HFFc6 (cell line): ENCODE results near the gene CAPN13. TPM values are rescaled to one million over a fixed set of nuclear protein-coding genes. Genes with fewer than 3 reads are reported as not detected.

ENCODE experiments used
- DNase-seq: peaks from one replicate; pipeline ENCODE4 v3.0.0-alpha.2; 2018
- H3K27ac Mint-ChIP-seq: 2 replicates; pipeline ENCODE4 v1.8.0; 2020; ENCODE audit warnings: mild to moderate bottlenecking, mixed read lengths
- H3K27me3 Mint-ChIP-seq: 2 replicates; pipeline ENCODE4 v1.8.0; 2021; ENCODE audit warnings: mild to moderate bottlenecking, moderate library complexity, mixed read lengths; ENCODE audit not compliant: insufficient read depth
- H3K36me3 Mint-ChIP-seq: 2 replicates; pipeline ENCODE4 v1.8.0; 2021; ENCODE audit warnings: low read depth, mixed read lengths
- H3K4me1 Mint-ChIP-seq: 2 replicates; pipeline ENCODE4 v1.8.0; 2020; ENCODE audit warnings: low read depth, mixed read lengths
- H3K4me3 Mint-ChIP-seq: 2 replicates; pipeline ENCODE4 v1.8.0; 2020; ENCODE audit warnings: mild to moderate bottlenecking, moderate library complexity, mixed read lengths
- H3K9me3 Mint-ChIP-seq: 2 replicates; pipeline ENCODE4 v1.8.0; 2020; ENCODE audit warnings: mild to moderate bottlenecking, mixed read lengths
- total RNA-seq, 6 experiments: library from RNA; stranded (reverse); fragmentation: NEBNext Ultra II Directional; extraction: Animal tissue kit (Norgen Biotek cat#: 25700); gene quantifications; 2 replicates in 1 of 6; 3 replicates in 5 of 6; pipeline ENCODE4 v1.2.3, GENCODE V29; 2021
- TF ChIP-seq, protein P1 (sequence below): fragments of 200-600 bp; sonication (generic); IDR thresholded peaks from 2 replicates; pipeline ENCODE4 v1.5.0; 2021; ENCODE audit warnings: antibody characterized with exemption, mild to moderate bottlenecking

CAPN13 gene
- total RNA-seq, 6 experiments from 2014 or later = not detected

DNA sequence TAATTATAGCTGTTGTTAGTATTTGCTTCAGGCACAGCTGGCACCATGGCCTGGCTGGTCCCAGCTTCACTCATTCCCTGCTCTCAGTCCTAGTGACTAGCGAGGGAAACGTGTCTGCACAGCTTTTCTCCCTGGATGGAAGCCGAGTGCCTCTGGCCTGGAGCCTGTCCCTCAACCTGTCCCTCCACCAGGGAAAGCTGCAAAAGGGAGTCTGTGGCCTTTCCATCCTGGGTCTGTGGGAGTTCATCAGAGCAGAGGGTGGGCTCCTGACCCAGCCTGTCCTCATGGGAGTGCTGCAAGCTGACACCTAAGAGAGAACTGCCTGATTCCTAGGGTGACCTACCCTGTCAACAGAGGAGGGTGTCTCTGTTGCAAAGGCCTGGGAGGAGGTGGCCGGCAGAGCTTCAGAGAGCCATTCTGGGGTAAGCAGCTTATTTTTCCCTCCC, 118.3 kb downstream of the CAPN13 start:
- no peak for DNase-seq
- peaks cover 23% of the 10 kb centered on the region for H3K4me1 Mint-ChIP-seq
- TF ChIP-seq, protein P1, sequence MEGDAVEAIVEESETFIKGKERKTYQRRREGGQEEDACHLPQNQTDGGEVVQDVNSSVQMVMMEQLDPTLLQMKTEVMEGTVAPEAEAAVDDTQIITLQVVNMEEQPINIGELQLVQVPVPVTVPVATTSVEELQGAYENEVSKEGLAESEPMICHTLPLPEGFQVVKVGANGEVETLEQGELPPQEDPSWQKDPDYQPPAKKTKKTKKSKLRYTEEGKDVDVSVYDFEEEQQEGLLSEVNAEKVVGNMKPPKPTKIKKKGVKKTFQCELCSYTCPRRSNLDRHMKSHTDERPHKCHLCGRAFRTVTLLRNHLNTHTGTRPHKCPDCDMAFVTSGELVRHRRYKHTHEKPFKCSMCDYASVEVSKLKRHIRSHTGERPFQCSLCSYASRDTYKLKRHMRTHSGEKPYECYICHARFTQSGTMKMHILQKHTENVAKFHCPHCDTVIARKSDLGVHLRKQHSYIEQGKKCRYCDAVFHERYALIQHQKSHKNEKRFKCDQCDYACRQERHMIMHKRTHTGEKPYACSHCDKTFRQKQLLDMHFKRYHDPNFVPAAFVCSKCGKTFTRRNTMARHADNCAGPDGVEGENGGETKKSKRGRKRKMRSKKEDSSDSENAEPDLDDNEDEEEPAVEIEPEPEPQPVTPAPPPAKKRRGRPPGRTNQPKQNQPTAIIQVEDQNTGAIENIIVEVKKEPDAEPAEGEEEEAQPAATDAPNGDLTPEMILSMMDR = no peak
- no peak overlapping the region for H3K27ac Mint-ChIP-seq
- no peaks in the 10 kb centered on the region for H3K9me3 Mint-ChIP-seq
- no peaks in the 10 kb centered on the region for H3K36me3 Mint-ChIP-seq
- H3K27me3 Mint-ChIP-seq = peaks cover 4% of the 10 kb centered on the region; the same call in 1 of the 2 replicates
- no peak overlapping the region for H3K4me3 Mint-ChIP-seq

DNA sequence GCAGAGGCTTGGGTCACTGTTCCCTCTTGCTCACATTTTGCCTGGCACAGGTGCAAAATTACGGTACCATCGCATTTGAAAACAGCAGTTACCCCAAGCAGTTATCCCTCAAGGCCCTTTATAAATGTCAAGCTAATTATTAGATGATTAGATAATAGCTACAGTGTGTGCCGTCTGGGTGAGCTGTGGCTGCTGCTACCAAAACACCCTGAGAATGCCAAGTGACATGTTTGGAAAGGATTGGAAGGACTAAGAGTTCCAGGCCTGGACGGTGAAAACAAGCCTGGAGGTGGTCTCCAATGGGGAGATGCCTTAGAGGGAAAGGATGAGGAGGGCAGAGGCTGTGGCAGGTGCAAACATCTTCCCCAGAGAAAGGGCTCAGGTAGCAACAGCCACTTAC, 120.6 kb downstream of the CAPN13 start:
- no peak for DNase-seq
- Mint-ChIP-seq H3K4me1 (peaks cover 8% of the 10 kb centered on the region), H3K36me3 (no peaks in the 10 kb centered on the region), H3K4me3 (no peak overlapping the region), H3K27me3 (peaks cover 6% of the 10 kb centered on the region; the same call in 1 of the 2 replicates), H3K9me3 (no peaks in the 10 kb centered on the region), H3K27ac (no peak overlapping the region)
- TF ChIP-seq, protein P1 = no peak

- Mint-ChIP-seq H3K4me3 (no peak overlapping the region), H3K36me3 (no peaks in the 10 kb centered on the region), H3K27ac (no peak overlapping the region), H3K4me1 (peaks cover 8% of the 10 kb centered on the region), H3K27me3 (peaks cover 4% of the 10 kb centered on the region; the same call in 1 of the 2 replicates), H3K9me3 (no peaks in the 10 kb centered on the region)
- DNase-seq = no peak
- TF ChIP-seq, protein P1 = peak; percentile 51
Observed at GRCh38 chr2:30686000-30686399, 121.2 kb downstream of the CAPN13 start.

DNA sequence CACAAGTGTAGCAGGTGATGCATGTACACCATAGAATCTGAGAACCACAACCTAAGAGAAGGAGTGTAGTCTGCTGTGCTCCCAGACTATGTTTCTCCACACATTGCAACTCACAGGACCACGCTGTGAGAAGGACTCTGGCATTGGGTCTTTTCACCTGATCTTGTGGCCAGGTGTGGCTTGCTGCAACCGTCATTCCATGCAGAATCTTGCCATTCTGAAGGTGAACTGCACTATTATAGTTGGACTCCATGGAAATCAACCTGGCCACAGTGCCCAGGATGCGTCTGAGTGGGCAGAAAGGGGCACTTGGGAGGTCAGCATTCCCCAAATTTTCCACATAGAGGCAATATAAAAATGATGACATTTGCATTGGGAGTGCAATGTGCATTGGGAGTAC, 122.2 kb downstream of the CAPN13 start:
- Mint-ChIP-seq H3K27me3 (peaks cover 4% of the 10 kb centered on the region; the same call in 1 of the 2 replicates), H3K4me1 (peaks cover 8% of the 10 kb centered on the region), H3K27ac (no peak overlapping the region), H3K36me3 (no peaks in the 10 kb centered on the region), H3K4me3 (no peak overlapping the region), H3K9me3 (no peaks in the 10 kb centered on the region)
- no peak for DNase-seq
- TF ChIP-seq, protein P1 = no peak

- H3K4me3 Mint-ChIP-seq = no peak overlapping the region
- H3K9me3 Mint-ChIP-seq = no peaks in the 10 kb centered on the region
- peaks cover 8% of the 10 kb centered on the region for H3K4me1 Mint-ChIP-seq
- DNase-seq = no peak
- H3K36me3 Mint-ChIP-seq = no peaks in the 10 kb centered on the region
- peaks cover 4% of the 10 kb centered on the region; the same call in 1 of the 2 replicates for H3K27me3 Mint-ChIP-seq
- H3K27ac Mint-ChIP-seq = no peak overlapping the region
- TF ChIP-seq, protein P1 = no peak
Observed at GRCh38 chr2:30684516-30684915, 122.7 kb downstream of the CAPN13 start.

GRCh38 chr2:30684026-30684425, 123.2 kb downstream of the CAPN13 start:
- Mint-ChIP-seq H3K36me3 (no peaks in the 10 kb centered on the region), H3K9me3 (no peaks in the 10 kb centered on the region), H3K4me1 (peaks cover 8% of the 10 kb centered on the region), H3K27ac (no peak overlapping the region), H3K4me3 (no peak overlapping the region), H3K27me3 (peaks cover 4% of the 10 kb centered on the region; the same call in 1 of the 2 replicates)
- TF ChIP-seq, protein P1 = no peak
- no peak for DNase-seq
